GM19397 (cell line): ENCODE data around the gene TMEM179.
"Not testable (repeated sequence)": the region's sequence is repeated elsewhere in the genome, so short reads cannot be mapped to it uniquely, and the experiment has no call there.

ENCODE experiments used
- ATAC-seq: cut with Tn5 transposase; IDR thresholded peaks from one replicate; pipeline ENCODE4 v1.9.1; 2021; ENCODE audit warnings: mild to moderate bottlenecking, moderate library complexity; ENCODE audit not compliant: unreplicated experiment

TMEM179 gene

DNA sequence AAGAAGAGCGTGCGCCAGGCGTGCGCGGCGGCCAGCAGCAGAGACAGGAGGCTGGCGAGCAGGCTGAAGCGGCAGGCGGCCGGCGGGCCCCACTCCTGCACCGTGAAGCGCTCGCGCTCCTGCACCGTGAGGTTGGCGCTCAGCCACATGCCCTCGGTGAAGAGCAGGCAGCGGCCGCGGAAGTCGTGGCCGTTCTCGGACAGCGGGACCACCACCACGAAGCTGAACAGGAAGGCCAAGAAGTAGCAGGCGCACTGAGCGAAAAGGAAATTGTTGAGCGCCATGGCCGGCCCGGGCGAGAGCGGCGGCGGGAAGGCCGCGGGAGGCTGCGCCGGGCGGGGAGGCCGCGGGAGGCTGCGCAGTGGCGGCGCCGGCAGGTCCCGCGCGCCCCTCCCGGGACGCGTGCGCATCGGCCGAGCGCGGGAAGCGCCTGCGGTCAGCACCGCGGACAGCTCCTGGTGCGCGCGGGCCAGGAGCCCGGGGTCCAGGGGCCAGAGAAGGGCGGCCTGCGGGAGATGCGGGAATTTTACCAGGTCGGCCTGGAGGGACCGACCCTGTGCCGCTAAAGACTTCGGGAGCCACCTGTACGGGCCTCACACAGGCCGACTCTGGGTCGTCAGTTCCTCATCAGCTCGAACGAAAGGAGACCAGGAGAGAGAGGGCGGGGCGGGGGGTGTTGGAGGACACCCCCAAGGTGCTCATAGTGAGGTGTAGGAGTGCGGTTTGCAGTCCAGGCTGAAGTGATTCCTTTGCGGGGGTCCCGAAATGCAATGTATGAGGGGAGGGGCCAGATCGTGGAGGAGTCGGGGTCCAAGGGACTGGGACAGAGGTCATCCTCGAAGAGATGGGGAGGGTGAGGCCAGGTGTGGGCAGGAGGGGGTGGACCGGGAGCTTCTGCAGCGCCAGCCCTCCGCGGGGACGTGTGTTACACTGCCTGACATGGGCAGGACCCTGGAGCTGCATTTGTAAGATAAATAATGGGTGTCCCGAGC is at the start of gene TMEM179:
Gene TMEM179, minus strand, starts transcription at position 315 of the 992 bp plus-strand sequence. Its CDS starts 31 bp downstream, at position 284.
- ATAC-seq, result no peak

DNA sequence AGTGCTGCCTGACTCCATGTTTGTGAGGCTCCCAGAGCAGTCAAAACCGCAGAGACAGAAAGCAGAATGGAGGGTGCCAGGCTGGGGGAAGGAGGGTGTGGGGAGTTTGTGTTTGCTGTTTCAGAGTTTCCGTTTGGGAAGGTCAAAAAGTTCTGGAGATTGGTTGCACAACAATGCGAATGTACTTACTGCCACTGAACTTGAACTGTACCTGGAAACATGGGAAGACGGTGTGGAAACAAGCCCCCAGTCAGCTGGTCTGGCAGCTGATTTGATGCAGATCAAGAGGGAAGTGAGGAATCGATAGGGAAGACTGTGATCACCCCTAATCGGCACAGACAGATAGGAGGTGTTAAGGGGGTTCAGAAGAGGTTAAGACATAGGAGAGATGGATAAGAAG is 49.5 kb upstream of the TMEM179 start:
- ATAC-seq, result no peak

GRCh38 chr14:104653130-104653920 is 48.8 kb upstream of the TMEM179 start:
- ATAC-seq, result not testable (repeated sequence)

GRCh38 chr14:104652386-104652785 is 47.8 kb upstream of the TMEM179 start:
- ATAC-seq, result no peak

- no peak for ATAC-seq
These were observed 47.3 kb upstream of the TMEM179 start for GRCh38 chr14:104651876-104652260.

GRCh38 chr14:104650981-104651875 is 46.7 kb upstream of the TMEM179 start:
- no peak for ATAC-seq

- peak; percentile 77 for ATAC-seq
These were observed 45.7 kb upstream of the TMEM179 start for GRCh38 chr14:104650057-104650980.

GRCh38 chr14:104647467-104648043 is 43.0 kb upstream of the TMEM179 start:
- no peak for ATAC-seq

DNA sequence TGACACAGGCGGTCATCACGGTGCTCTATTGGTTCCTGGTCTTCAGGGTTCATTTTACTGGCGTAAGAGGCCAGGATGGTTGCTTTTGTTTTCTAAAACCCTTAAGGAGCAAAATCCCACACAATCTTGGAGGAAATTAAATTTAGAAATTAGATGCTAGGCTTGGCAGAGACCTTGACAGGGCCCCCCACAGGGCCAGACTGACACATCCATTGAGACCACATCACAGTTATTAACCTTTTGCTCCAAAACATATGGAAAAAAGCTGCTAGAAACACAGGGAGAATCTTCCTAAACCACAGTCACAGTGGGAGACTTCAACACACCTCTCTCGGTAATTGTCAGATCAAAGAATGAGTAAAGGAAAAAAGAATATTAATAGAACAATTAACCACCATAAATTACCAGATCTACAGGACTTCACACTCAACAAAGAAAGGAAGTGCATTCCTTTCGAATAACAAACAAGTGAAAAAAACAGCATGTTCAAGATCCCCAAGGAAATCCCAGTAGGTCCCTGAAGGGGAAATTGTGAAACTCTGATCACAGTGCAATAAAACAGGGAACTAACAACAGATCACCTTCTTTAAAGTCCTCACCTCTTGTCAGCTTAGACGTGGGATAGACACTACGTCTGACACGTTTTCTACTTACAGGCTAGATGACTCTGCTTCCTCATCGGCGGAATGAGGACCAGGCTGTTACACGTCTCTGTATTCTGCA is 40.2 kb upstream of the TMEM179 start:
- ATAC-seq, result no peak

DNA sequence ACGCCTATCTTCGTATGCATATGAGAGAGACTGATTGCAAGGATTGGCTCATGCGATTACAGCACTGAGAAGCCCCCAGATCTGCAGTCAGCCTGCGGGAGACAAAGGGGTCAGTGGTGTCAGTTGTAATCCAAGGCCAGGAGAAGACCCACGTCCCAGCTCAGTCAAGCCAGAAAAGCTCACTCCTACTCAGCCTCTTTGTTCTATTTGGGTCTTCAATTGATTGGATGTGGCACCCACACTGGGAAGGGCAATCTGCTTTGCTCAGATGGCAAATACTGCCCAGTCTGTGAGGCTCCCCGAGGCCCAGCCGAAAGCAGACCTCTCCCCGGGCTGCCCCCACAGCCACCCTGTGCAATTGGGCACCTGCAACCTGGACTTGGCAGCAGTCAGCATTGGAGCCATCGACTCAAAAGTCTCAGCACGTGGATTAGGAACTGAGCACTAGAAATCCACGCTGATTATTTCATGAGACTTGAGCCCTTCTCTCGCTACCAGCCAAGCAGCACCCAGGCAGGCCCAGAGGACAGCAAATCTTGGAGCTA is 39.6 kb upstream of the TMEM179 start:
- no peak for ATAC-seq

DNA sequence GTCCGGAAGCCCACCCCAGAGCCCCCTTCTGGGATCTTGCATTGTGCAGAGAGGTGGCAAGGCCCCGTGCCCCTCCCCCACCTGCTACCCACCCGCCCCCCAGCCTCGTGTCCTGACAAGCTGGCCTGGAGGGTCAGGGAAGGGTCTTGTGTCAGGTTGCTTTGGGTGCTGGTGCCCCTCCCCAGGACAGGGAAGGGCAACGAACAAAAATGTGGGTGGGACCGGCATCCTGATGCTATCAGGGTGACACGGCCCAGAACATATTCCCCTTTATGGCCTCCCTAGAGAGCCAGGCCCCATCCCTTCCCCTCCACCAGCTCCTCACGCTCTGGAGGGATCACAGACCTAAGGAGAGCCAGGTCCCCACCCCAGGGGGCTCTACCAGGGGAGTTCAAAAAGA is 38.7 kb upstream of the TMEM179 start:
- no peak for ATAC-seq

DNA sequence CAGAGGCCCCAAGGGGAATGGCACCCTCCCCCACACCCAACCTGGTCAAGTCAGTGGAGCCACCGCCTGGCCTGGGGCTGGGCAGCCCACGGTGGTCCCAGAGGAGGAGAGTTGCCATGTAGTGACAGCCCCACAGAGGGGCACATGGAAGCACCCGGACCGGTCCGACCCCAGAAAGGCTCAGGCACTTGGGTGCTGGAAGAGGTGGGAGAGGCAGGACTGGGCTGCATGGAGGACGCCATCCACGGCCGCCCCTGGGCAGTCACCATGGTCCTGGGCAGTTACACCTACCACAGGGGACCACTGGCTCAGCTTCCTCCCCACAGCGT is 37.9 kb upstream of the TMEM179 start:
- ATAC-seq, result no peak

- ATAC-seq, result no peak
These were observed 37.4 kb upstream of the TMEM179 start for GRCh38 chr14:104641753-104642539.

DNA sequence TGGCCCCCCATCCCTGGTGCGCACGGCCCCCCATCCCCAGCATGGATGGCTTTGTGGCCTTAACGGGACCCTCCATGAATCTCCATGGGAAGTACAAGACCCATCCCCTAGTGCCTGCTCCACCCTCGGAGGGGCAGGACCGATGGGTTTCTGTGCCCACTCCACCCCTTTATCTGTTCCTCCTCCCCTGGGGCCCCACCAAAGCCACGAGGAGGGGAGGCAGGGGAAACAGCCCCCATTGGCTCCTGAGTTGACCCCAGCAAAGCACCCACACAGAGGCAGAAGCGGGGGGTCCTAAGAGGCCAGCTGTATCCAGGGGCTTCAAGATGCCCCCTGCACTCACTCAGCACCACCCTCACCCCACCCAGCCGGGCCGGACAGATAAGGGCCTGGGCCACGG is 36.1 kb upstream of the TMEM179 start:
- ATAC-seq, result no peak

- no peak for ATAC-seq
These were observed 35.4 kb upstream of the TMEM179 start for GRCh38 chr14:104639885-104640548.

DNA sequence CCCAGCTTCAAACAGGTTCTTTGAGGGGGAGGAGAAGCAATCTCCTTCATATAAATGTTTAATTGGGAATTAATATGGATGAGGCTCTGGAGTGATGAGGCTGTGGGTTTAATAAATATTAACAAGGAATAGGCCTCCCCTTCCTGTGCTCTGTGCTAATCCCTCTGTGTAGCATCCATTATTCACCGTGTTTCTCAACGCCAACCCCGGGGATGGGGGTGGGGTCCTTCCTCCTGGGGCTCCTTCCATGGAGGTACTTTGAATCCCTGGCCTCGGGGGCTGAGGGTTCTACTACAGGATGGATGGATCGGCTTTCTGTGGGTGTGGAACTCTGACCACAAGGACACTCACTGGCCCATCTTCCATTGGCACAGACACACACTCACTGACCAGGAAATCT is 34.9 kb upstream of the TMEM179 start:
- ATAC-seq, result no peak

GRCh38 chr14:104638927-104639450 is 34.4 kb upstream of the TMEM179 start:
- ATAC-seq, result no peak
